ENCODE results near the gene ZSCAN5B. TPM values are rescaled to one million over a fixed set of nuclear protein-coding genes. Genes with fewer than 3 reads are reported as not detected.

ZSCAN5B gene
- total and polyA plus RNA-seq, 2 donors (not counting 1 experiment from before 2014, with no cell fraction given): not detected

DNA sequence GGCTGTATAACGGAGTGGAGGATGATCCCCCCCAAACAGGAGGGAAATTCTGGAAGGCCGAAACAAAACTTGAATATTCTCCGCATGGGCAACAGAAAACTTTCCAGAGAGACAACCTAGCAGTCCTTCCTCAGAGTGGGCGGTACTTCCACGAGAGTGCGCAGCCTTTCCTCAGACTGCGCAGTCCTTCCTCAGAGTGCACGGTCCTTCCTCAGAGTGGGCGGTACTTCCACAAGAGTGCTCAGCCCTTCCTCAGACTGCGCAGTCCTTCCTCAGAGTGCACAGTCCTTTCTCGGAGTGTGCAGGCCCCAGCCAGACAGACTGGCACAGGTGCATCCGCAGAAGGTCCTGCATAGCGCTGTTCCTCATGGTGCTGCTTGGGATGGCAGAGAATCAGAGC is 34.5 kb downstream of the ZSCAN5B start:
- TF ChIP-seq EZH2 (IDR thresholded peaks at IDR 0.05; ENCODE audit: borderline replicate concordance, insufficient read depth, low read depth, low read length, poor library complexity, severe bottlenecking): no peak
- TF ChIP-seq, protein P1, sequence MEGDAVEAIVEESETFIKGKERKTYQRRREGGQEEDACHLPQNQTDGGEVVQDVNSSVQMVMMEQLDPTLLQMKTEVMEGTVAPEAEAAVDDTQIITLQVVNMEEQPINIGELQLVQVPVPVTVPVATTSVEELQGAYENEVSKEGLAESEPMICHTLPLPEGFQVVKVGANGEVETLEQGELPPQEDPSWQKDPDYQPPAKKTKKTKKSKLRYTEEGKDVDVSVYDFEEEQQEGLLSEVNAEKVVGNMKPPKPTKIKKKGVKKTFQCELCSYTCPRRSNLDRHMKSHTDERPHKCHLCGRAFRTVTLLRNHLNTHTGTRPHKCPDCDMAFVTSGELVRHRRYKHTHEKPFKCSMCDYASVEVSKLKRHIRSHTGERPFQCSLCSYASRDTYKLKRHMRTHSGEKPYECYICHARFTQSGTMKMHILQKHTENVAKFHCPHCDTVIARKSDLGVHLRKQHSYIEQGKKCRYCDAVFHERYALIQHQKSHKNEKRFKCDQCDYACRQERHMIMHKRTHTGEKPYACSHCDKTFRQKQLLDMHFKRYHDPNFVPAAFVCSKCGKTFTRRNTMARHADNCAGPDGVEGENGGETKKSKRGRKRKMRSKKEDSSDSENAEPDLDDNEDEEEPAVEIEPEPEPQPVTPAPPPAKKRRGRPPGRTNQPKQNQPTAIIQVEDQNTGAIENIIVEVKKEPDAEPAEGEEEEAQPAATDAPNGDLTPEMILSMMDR (IDR thresholded peaks at IDR 0.05): no peak
- Histone ChIP-seq H3K9ac (ENCODE audit: low read length) (no peak overlapping the region), H3K36me3 (replicated peaks in 1 of 2; ENCODE audit: control extremely low read depth in 1 of 2, control insufficient read depth in 1 of 2, extremely low read depth in 1 of 2, insufficient read depth in 2 of 2, low read length in 1 of 2) (peaks cover 0 to 11% of the 10 kb centered on the region in 2 experiments), H3K27me3 (replicated peaks in 1 of 4; ENCODE audit: control extremely low read depth in 1 of 4, control insufficient read depth in 3 of 4, insufficient read depth in 4 of 4, low read length in 3 of 4) (no peaks in the 10 kb centered on the region), H3K4me2 (replicated peaks; ENCODE audit: low read depth, low read length, poor library complexity, severe bottlenecking) (no peak overlapping the region), H3K27ac (ENCODE audit: low read length in 2 of 2) (no peak overlapping the region), H3K4me1 (ENCODE audit: control insufficient read depth in 2 of 2, insufficient read depth in 2 of 2, low read length in 2 of 2) (no peaks in the 10 kb centered on the region), H3K79me2 (ENCODE audit: control insufficient read depth, insufficient read depth, low read length) (no peaks in the 10 kb centered on the region), H3K9me3 (ENCODE audit: control extremely low read depth in 1 of 3, control insufficient read depth in 2 of 3, insufficient read depth in 1 of 3, low read length in 2 of 3) (no peaks in the 10 kb centered on the region), H3K4me3 (ENCODE audit: control extremely low read depth in 1 of 5, extremely low read depth in 1 of 5, insufficient read depth in 1 of 5, low read depth in 2 of 5, low read length in 4 of 5) (no peak overlapping the region), H2AFZ (ENCODE audit: insufficient read depth, low read depth, low read length, poor library complexity, severe bottlenecking) (no peak overlapping the region), H4K20me1 (ENCODE audit: control insufficient read depth, insufficient read depth, low read length, poor library complexity, severe bottlenecking) (no peaks in the 10 kb centered on the region)
- ChIA-PET POLR2A (no interaction called here), CTCF (interaction anchor here (1.5 kb wide), 1 partner anchor 97 kb away, joined by 3 read pairs; no protein-coding TSS in a partner anchor)
- intact Hi-C loops (cut with micrococcal nuclease): no loop called here
- DNase-seq: no peak
- Mint-ChIP-seq H3K4me1 (peaks cover 2% of the 10 kb centered on the region), H3K9me3 (ENCODE audit: insufficient read depth) (no peaks in the 10 kb centered on the region), H3K27me3 (peaks cover 6% of the 10 kb centered on the region), H3K4me3 (no peak overlapping the region), H3K27ac (no peak overlapping the region)
- 90% methylated on average over 13 of the region's 13 CpGs for WGBS (ENCODE audit: insufficient coverage)
- no peak for ATAC-seq (ENCODE audit: low read depth)

DNA sequence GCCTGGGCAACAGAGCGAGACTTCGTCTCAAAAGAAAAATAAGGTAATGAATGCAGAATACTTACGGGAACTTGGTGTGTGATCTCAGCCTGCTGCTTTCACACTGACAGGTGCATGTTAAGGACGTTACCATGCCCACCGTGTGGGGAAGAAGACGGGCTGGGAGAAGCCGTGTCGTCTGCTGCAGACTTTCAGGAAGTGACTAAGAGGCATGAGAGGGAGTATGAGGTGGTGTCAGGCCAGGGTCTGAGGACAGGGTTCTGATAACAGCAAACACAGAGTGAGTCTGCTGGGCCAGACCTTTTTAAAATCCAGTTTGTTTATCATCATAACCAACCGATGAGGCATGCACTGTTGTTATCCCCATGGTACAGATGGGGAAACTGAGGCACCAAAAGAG is 35.3 kb downstream of the ZSCAN5B start:
- no peak for TF ChIP-seq EZH2 (IDR thresholded peaks at IDR 0.05; ENCODE audit: borderline replicate concordance, insufficient read depth, low read depth, low read length, poor library complexity, severe bottlenecking)
- TF ChIP-seq, protein P1 (IDR thresholded peaks at IDR 0.05): no peak
- H3K27ac Mint-ChIP-seq: no peak overlapping the region
- H3K4me1 Mint-ChIP-seq: peaks cover 2% of the 10 kb centered on the region
- H3K27me3 ChIP-seq (replicated peaks in 1 of 4; ENCODE audit: control extremely low read depth in 1 of 4, control insufficient read depth in 3 of 4, insufficient read depth in 4 of 4, low read length in 3 of 4): no peaks in the 10 kb centered on the region
- ATAC-seq (ENCODE audit: low read depth) (no peak), DNase-seq (no peak)
- CTCF ChIA-PET: interaction anchor here (1.0 kb wide), 1 partner anchor 171 kb away, joined by 3 read pairs; no protein-coding TSS in a partner anchor
- no peaks in the 10 kb centered on the region for H3K79me2 ChIP-seq (ENCODE audit: control insufficient read depth, insufficient read depth, low read length)
- no peaks in the 10 kb centered on the region for H3K9me3 ChIP-seq (ENCODE audit: control extremely low read depth in 1 of 3, control insufficient read depth in 2 of 3, insufficient read depth in 1 of 3, low read length in 2 of 3)
- no peaks in the 10 kb centered on the region for H4K20me1 ChIP-seq (ENCODE audit: control insufficient read depth, insufficient read depth, low read length, poor library complexity, severe bottlenecking)
- H3K4me3 Mint-ChIP-seq: no peak overlapping the region
- H3K4me2 ChIP-seq (replicated peaks; ENCODE audit: low read depth, low read length, poor library complexity, severe bottlenecking): no peak overlapping the region
- H3K27ac ChIP-seq (ENCODE audit: low read length in 2 of 2): no peak overlapping the region
- H3K9ac ChIP-seq (ENCODE audit: low read length): no peak overlapping the region
- POLR2A ChIA-PET: no interaction called here
- no peak overlapping the region for H3K4me3 ChIP-seq (ENCODE audit: control extremely low read depth in 1 of 5, extremely low read depth in 1 of 5, insufficient read depth in 1 of 5, low read depth in 2 of 5, low read length in 4 of 5)
- H3K27me3 Mint-ChIP-seq: peaks cover 6% of the 10 kb centered on the region
- intact Hi-C loops (cut with micrococcal nuclease): no loop called here
- H3K36me3 ChIP-seq (replicated peaks in 1 of 2; ENCODE audit: control extremely low read depth in 1 of 2, control insufficient read depth in 1 of 2, extremely low read depth in 1 of 2, insufficient read depth in 2 of 2, low read length in 1 of 2): peaks cover 0 to 14% of the 10 kb centered on the region in 2 experiments
- WGBS (ENCODE audit: insufficient coverage): 22% methylated on average over 9 of the region's 9 CpGs
- H3K4me1 ChIP-seq (ENCODE audit: control insufficient read depth in 2 of 2, insufficient read depth in 2 of 2, low read length in 2 of 2): no peaks in the 10 kb centered on the region
- H3K9me3 Mint-ChIP-seq (ENCODE audit: insufficient read depth): no peaks in the 10 kb centered on the region
- H2AFZ ChIP-seq (ENCODE audit: insufficient read depth, low read depth, low read length, poor library complexity, severe bottlenecking): no peak overlapping the region

Data from B cell (primary cell).